Endothelial cell of umbilical vein (primary cell): Measurements from ENCODE around the gene DMD.

Source experiments
- CTCF ChIP-seq, 2 donors: IDR thresholded peaks; 1 replicate in 1 of 2; 2 replicates in 1 of 2; pipeline ENCODE4 v1.5.1; 2011; ENCODE audit warnings: low read length in 2 of 2, mild to moderate bottlenecking in 2 of 2, moderate library complexity in 2 of 2, control low read depth in 1 of 2, inconsistent platforms in 1 of 2, low read depth in 1 of 2; ENCODE audit not compliant: insufficient read depth in 1 of 2; ENCODE audit errors: extremely low read depth in 1 of 2
- EZH2 ChIP-seq: IDR thresholded peaks from 2 replicates; pipeline ENCODE4 v1.6.1; 2012; ENCODE audit warnings: borderline replicate concordance, low read depth, mild to moderate bottlenecking, moderate library complexity, low read length, inconsistent platforms; ENCODE audit not compliant: severe bottlenecking
- GATA2 ChIP-seq: IDR thresholded peaks from 2 replicates; pipeline ENCODE4 v1.7.0; 2011; ENCODE audit warnings: low read depth, mild to moderate bottlenecking, moderate library complexity, mixed read lengths, low read length; ENCODE audit not compliant: insufficient read length, insufficient read depth
- MAX ChIP-seq: IDR thresholded peaks from 2 replicates; pipeline ENCODE4 v1.6.1; 2011; ENCODE audit not compliant: insufficient read depth, insufficient read length
- MYC ChIP-seq: IDR thresholded peaks from one replicate; pipeline ENCODE4 v1.6.1; 2011; ENCODE audit warnings: mild to moderate bottlenecking, low read depth, low read length
- POLR2A ChIP-seq: IDR thresholded peaks from 2 replicates; pipeline ENCODE4 v1.6.1; 2012; ENCODE audit warnings: low read depth, mild to moderate bottlenecking, control low read depth, low read length

GRCh38 chrX:31819455-31819854 is 1391.9 kb downstream of the DMD start:
- TF ChIP-seq CTCF (IDR thresholded peaks at IDR 0.05; ENCODE audit: extremely low read depth in 1 of 2, insufficient read depth in 1 of 2, low read depth in 1 of 2, low read length in 2 of 2) (no peak), POLR2A (no peak), GATA2 (no peak), MYC (no peak), MAX (no peak), EZH2 (no peak)
